ENCODE data around the gene HPCAL4. TPM values are rescaled to one million over a fixed set of nuclear protein-coding genes. Genes with fewer than 3 reads are reported as not detected.

HPCAL4 gene
- total RNA-seq, 1 donor from 2014 or later = 0.60 TPM

DNA sequence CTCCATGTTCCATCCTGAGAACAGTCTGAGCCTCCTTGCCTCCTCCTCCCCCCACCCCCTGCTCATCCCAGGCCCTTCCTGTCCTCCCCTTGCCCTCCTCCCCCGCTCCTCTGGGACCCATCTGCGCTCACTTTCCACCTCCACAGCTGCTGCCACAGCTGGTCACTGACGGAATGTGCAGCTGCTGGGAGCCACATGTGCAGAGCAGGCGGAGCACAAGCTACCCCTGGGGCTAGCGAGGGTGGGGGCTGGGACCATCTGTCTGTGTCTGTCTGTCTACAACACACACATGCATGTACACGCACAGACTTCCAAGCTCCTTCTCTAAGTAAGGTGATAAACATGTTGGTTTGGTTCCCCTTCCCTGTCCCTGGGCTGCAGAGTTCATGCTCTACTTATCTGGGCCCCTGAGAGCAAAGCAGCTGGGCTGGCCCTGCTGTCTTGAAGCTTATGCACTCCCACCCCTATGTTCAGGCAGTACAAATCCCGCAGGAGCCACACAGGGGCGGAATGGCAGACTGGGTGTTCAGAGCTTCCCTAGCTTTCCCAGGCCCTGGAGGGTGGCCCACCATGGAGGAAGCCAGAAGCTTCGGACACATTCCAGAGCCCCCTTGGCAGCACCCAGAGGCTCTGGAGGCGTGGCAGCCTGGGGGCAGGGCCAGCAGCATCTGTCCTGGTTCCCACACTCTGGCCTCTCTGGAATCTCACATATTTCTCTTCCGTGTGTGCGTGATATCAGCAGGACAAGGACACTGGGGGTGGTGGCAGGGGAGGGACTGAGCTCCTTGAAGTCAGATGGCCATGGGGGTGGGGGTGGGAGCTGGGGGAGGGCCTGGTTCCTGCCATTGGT is 44.8 kb downstream of the HPCAL4 start:
- TF ChIP-seq, protein P1, sequence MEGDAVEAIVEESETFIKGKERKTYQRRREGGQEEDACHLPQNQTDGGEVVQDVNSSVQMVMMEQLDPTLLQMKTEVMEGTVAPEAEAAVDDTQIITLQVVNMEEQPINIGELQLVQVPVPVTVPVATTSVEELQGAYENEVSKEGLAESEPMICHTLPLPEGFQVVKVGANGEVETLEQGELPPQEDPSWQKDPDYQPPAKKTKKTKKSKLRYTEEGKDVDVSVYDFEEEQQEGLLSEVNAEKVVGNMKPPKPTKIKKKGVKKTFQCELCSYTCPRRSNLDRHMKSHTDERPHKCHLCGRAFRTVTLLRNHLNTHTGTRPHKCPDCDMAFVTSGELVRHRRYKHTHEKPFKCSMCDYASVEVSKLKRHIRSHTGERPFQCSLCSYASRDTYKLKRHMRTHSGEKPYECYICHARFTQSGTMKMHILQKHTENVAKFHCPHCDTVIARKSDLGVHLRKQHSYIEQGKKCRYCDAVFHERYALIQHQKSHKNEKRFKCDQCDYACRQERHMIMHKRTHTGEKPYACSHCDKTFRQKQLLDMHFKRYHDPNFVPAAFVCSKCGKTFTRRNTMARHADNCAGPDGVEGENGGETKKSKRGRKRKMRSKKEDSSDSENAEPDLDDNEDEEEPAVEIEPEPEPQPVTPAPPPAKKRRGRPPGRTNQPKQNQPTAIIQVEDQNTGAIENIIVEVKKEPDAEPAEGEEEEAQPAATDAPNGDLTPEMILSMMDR (IDR thresholded peaks at IDR 0.05; ENCODE audit: unreplicated experiment) = no peak

DNA sequence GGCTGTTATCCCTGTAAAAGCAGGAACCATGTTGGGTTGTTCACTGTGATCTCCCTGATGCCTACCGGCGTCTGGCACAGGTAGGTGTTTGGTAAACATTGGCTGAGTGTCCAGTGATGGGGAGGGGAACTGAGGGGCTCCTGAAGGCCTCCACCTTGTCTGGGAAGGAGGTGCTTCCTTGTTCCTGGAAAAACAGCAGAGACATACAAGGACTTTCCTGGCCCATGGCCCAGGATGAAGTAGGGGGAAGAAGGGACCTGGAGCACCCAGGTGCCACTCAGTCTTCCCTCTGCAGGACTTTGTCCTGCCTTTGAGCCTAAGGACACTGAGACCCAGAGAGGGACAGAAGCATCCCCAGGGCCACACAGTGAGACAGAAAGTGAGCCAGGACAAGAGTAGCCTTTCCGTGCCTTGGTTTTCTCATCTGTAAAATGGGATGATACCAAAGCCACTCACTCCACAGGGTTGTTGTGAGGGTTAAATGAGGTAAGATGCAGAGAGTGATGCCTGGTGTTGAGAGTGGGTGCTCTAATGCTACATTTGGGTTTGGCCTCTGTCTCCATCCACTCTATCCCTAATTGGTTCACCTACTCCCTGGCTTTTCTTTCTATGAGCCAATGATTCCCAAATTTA is 45.7 kb downstream of the HPCAL4 start:
- Mint-ChIP-seq H3K36me3 (no peaks in the 10 kb centered on the region), H3K9me3 (no peaks in the 10 kb centered on the region), H3K4me1 (peaks cover 27% of the 10 kb centered on the region), H3K27me3 (ENCODE audit: low read depth) (peaks cover 18% of the 10 kb centered on the region), H3K27ac (peak overlapping the region; percentile 93), H3K4me3 (no peak overlapping the region)
- TF ChIP-seq, protein P1 (IDR thresholded peaks at IDR 0.05; ENCODE audit: unreplicated experiment) = no peak
- no peak for DNase-seq (ENCODE audit: low spot score in 2 of 2, unreplicated experiment in 2 of 2)

More for the DNA sequence above, 44.8 kb downstream of the HPCAL4 start:
- no peaks in the 10 kb centered on the region for H3K36me3 Mint-ChIP-seq
- H3K4me3 Mint-ChIP-seq = no peak overlapping the region
- DNase-seq (ENCODE audit: low spot score in 2 of 2, unreplicated experiment in 2 of 2) = peak; percentile 38 to 70
- peaks cover 10% of the 10 kb centered on the region for H3K27me3 Mint-ChIP-seq (ENCODE audit: low read depth)
- peaks cover 27% of the 10 kb centered on the region for H3K4me1 Mint-ChIP-seq
- H3K27ac Mint-ChIP-seq = peak overlapping the region; percentile 93
- H3K9me3 Mint-ChIP-seq = no peaks in the 10 kb centered on the region

DNA sequence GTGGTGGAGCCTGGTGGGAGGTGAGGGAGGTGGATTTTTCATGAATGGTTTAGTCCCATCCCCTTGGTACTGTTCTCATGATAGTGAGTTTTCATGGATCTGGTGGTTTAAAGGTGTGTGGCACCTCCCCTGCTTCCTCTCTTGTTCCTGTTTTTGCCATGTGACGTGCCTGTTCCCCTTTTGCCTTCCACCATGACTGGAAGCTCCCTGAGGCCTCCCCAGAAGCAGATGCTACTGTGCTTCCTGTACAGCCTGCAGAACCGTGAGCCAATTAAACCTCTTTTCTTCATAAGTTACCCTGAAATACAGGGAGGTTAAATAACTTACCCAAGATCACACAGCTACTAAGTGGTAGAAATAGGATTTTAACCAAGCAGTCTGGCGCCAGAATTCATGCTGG is 47.5 kb downstream of the HPCAL4 start:
- peaks cover 24% of the 10 kb centered on the region for H3K4me1 Mint-ChIP-seq
- TF ChIP-seq, protein P1 (IDR thresholded peaks at IDR 0.05; ENCODE audit: unreplicated experiment) = no peak
- H3K36me3 Mint-ChIP-seq = no peaks in the 10 kb centered on the region
- H3K9me3 Mint-ChIP-seq = no peaks in the 10 kb centered on the region
- no peak for DNase-seq (ENCODE audit: low spot score in 2 of 2, unreplicated experiment in 2 of 2)
- peaks cover 33% of the 10 kb centered on the region for H3K27me3 Mint-ChIP-seq (ENCODE audit: low read depth)
- no peak overlapping the region for H3K4me3 Mint-ChIP-seq
- no peak overlapping the region for H3K27ac Mint-ChIP-seq

DNA sequence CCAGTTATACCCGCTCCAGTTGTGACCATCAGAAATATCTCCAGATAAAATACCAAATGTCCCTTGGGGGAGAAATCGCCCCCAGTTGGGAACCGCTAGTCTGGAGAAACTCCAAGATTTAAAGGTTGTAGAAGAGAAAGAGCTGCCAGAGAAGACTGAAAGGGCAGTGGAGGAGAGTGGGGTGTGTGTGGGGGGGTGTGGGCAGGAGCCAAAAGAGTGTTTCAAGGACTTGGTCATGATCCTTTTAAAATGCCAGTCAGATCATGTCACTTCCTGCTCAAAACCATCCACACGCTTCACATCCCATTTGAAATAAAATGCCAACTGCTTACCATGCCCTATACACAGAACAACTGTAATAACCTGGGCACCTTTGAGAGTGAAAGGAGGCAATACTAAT is 48.4 kb downstream of the HPCAL4 start:
- TF ChIP-seq, protein P1 (IDR thresholded peaks at IDR 0.05; ENCODE audit: unreplicated experiment) = no peak
- Mint-ChIP-seq H3K9me3 (no peaks in the 10 kb centered on the region), H3K27me3 (ENCODE audit: low read depth) (peaks cover 42% of the 10 kb centered on the region)

DNA sequence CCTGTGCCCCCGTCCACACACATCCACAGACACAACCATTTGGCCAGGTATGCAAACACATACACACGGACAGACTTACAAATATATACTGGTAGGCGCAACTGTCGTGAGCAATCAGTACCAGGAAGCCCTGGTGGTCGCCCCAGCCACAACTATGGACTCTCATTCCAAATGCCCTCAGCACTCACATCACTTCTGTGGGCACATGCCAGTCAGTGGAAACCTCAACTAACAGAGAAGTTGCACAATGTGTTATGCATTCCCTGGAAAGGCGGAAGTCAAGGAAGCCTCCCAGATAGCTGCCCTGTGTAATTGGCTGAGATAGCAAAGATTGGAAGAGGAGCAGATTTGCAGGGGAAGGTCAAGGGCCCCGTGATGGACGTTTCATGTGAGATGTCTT is 50.4 kb downstream of the HPCAL4 start:
- Mint-ChIP-seq H3K4me1 (peaks cover 7% of the 10 kb centered on the region), H3K4me3 (no peak overlapping the region), H3K27me3 (ENCODE audit: low read depth) (peaks cover 62% of the 10 kb centered on the region), H3K36me3 (no peaks in the 10 kb centered on the region), H3K27ac (no peak overlapping the region), H3K9me3 (no peaks in the 10 kb centered on the region)
- TF ChIP-seq, protein P1 (IDR thresholded peaks at IDR 0.05; ENCODE audit: unreplicated experiment) = no peak
- DNase-seq (ENCODE audit: low spot score in 2 of 2, unreplicated experiment in 2 of 2) = no peak

More for the DNA sequence above, 48.4 kb downstream of the HPCAL4 start:
- Mint-ChIP-seq H3K27ac (no peak overlapping the region), H3K4me3 (no peak overlapping the region), H3K36me3 (no peaks in the 10 kb centered on the region), H3K4me1 (peaks cover 22% of the 10 kb centered on the region)
- no peak for DNase-seq (ENCODE audit: low spot score in 2 of 2, unreplicated experiment in 2 of 2)

All from mesothelial cell of epicardium (in vitro differentiated cells).